Stromal cell of bone marrow (primary cell): Measurements from ENCODE around the gene EHD2.
"Not testable (repeated sequence)": the region's sequence is repeated elsewhere in the genome, so short reads cannot be mapped to it uniquely, and the experiment has no call there.

Experiments
- DNase-seq: peaks from one replicate; pipeline ENCODE4 v3.0.0-alpha.2; 2012; ENCODE audit warnings: low read depth

The EHD2 gene

DNA sequence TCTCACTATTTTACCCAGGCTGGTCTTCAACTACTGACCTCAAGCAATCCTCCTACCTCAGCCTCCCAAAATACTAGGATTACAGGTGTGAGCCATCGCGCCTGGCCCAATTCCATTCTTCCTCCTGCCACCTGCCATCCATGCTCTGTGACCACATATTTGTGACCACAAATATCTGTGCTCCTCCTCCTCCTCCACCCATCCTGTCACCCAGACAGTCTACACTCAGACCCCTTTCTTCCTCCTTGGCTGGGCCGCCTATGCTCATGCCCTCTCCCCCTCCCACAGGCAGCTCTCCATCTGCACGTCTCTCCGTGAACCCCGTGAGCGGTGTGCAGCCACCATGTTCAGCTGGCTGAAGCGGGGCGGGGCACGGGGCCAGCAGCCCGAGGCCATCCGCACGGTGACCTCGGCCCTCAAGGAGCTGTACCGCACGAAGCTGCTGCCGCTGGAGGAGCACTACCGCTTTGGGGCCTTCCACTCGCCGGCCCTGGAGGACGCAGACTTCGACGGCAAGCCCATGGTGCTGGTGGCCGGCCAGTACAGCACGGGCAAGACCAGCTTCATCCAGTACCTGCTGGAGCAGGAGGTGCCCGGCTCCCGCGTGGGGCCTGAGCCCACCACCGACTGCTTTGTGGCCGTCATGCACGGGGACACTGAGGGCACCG lies 3.2 kb downstream of the EHD2 start:
- DNase-seq: no peak

GRCh38 chr19:47718415-47719046 lies 5.3 kb downstream of the EHD2 start:
- DNase-seq: not testable (repeated sequence)

DNA sequence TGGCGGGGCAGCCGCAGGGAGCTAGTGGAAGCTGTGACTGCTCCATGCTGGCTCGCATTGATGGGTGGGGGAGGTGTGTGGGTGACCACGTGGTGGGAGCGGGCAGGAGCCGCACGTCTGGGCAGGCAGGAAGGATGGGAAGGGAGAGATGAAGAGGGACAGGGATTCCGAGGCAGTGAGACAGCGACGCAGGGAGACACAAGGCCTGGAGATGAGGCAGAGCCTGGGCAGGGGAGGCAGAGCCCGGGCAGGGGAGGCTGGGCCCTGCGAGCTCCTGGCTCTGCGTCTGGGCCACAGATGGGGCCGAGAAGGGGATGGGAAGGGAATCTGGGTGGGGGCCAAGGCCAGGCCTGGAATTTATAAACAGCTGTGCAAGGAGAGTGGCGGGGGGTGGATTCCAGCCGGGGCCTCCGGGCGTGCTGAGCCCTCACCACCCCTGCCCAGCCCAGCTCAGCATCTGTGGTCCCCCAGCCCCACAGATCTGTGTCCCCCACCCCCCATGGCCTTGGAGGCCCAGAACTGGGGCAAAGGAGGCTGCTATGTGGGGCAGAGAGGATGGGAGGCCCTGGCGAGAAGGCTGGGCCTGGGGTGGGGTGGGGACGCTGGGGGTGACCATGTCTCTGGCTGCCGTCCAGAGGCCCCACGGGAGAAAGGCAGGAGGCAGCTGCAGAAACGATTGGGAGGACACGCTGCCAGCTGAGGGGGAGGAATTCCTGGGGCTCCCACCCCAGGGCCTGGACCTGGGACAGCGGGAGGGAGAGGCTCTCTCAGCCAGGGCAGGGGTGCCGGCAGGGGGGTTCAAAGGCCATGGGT lies 6.0 kb downstream of the EHD2 start:
- peak; percentile 91 for DNase-seq

- no peak for DNase-seq
Observed at GRCh38 chr19:47720669-47721422, 7.6 kb downstream of the EHD2 start.

GRCh38 chr19:47723581-47723940 lies 10.3 kb downstream of the EHD2 start:
- peak; percentile 80 for DNase-seq

DNA sequence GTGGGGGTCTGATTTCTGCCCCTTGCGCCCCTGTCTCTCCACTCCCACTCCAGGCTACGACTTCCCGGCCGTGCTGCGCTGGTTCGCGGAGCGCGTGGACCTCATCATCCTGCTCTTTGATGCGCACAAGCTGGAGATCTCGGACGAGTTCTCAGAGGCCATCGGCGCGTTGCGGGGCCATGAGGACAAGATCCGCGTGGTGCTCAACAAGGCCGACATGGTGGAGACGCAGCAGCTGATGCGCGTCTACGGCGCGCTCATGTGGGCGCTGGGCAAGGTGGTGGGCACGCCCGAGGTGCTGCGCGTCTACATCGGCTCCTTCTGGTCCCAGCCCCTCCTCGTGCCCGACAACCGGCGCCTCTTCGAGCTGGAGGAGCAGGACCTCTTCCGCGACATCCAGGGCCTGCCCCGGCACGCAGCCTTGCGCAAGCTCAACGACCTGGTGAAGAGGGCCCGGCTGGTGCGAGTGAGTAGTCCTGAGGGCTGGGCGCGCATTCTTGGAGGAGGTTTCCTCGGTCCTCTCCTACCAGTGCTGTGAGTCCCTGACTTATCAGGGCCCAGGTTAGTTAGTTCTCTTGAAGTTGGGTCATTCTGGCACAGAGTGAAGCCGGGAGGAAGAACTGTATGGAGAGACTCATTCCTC lies 12.7 kb downstream of the EHD2 start:
- no peak for DNase-seq

DNA sequence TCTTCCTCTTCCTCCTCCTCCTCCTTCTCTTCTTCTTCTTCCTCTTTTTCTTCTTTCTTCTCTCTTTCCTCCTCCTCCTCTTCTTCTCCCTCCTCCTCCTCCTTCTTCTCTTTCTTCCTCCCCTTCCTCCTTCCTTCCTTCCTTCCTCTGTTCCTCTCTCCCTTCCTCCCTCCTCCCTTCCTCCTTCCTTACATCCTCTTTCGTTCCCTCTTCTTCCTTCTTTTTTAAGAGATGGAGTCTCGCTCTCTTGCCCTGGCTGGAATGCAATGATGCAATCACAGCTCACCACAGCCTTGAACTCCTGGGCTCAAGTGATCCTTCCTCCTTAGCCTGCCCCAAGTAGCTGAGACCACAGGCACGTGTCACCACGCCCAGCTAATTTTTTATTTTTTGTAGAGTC lies 13.2 kb downstream of the EHD2 start:
- peak; percentile 62 for DNase-seq

DNA sequence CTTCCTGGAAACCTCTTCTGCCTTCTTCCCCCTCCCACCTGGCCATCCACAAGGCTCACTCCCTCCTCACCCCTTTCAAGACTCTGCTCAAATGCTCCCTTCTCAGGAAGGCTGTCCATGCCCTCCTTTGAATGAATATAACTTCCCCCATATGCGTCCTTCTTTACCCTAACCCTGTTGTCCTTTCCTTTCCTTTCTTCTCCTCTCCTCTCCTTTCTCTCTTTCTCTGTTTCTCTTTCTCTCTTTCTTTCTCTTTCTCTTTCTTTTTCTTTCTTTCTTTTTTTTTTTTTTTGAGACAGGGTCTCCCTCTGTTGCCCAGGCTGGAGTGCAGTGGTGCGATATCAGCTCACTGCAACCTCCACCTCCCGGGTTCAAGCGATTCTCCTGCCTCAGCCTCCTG lies 15.1 kb downstream of the EHD2 start:
- DNase-seq: not testable (repeated sequence)

DNA sequence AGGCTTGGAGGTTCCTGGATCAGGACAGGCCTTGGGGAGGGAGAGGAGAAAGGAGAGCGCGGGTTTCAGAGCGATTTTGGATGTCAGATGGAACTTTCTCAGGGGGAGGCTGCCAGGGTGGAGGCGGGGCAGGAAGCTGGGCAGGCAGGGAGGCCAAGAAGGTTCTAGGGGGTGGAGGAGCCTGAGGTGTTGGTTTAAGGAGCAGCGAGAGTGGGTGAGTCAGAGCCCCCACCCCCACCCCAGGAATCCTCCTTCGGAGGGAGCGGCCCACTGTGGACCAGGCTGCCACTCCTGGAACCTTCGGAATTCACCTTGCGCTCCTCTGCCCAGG lies 16.2 kb downstream of the EHD2 start:
- DNase-seq: no peak

GRCh38 chr19:47729799-47730520 lies 16.7 kb downstream of the EHD2 start:
- DNase-seq: no peak

DNA sequence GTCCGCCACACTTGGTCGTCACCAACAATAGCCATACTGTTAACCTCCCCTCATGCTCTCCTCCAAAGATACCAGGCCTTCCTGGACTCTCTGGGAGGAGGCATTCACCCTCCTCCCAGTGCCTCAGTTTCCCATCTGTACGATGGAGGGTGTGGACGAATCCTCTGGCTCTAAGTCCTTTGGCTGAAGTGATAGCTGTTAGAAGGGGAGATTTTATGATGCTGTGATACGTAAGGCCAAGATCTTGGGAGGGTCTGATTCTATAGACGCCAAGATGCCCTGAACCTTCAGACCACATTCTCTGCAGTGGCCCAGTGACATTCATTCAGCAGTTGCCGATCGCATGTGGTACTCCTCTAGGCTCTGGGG lies 17.3 kb downstream of the EHD2 start:
- DNase-seq: no peak

GRCh38 chr19:47730910-47731309 lies 17.7 kb downstream of the EHD2 start:
- DNase-seq: no peak

DNA sequence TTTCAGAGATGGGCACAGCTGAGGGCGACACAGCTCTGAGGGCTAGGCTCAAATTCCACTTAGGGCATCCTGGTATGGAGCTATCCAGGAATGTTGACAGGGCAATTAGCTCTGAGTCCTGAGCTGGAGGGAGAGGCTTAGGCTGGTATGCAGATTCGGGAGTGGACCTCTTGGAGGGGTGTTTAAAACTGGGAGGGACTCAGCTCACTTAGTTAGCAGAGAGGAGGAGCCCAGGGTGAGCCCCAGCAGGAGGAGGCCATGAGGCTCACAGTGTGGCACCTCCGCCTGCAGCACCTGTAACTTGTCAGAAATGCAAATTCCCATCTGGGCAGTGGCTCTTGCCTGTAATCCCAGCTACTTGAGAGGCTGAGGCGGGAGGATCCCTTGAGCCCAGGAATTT lies 21.9 kb downstream of the EHD2 start:
- DNase-seq: no peak

- DNase-seq: no peak
Observed at GRCh38 chr19:47740866-47741519, 27.8 kb downstream of the EHD2 start.

- DNase-seq: no peak
Observed at GRCh38 chr19:47741544-47742140, 28.4 kb downstream of the EHD2 start.

DNA sequence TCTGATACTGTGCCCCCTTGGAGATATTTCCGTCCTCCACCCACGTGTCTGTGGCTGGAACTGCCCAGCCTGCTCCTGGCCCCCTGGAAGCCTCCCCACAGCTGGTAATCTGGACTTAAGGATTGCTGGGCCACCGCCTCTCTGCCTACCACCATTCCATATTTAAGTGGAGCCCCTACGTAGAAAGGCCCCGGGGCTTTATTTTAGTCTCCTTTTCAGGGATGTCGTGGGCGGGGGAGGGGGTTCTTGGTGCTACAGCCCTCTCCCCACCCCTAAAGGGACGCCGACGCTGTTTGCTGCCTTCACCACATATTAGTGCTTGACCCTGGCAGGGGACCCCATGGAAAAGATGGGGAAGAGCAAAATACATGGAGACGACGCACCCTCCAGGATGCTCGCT lies 29.4 kb downstream of the EHD2 start:
- no peak for DNase-seq

- peak; percentile 90 for DNase-seq
Observed at GRCh38 chr19:47745010-47745901, 32.0 kb downstream of the EHD2 start, which contains the start of gene NOP53. TSS of gene NOP53 (plus strand) at chr19:47745546. CDS start at chr19:47745560, 14 bp downstream.

DNA sequence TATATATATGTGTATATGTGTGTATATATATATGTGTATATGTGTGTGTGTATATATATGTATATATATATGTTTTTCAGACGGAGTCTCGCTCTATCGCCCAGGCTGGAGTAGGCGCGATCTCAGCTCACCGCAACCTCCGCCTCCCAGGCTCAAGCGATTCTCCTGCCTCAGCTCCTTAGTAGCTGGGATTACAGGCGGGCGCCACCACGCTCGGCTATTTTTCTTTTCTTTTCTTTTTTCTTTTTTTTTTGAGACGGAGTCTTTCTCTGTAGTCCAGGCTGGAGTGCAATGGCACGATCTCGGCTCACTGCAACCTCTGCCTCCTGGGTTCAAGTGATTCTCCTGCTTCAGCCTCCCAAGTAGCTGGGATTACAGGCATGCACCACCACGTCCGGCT lies 32.9 kb downstream of the EHD2 start:
- DNase-seq: not testable (repeated sequence)

DNA sequence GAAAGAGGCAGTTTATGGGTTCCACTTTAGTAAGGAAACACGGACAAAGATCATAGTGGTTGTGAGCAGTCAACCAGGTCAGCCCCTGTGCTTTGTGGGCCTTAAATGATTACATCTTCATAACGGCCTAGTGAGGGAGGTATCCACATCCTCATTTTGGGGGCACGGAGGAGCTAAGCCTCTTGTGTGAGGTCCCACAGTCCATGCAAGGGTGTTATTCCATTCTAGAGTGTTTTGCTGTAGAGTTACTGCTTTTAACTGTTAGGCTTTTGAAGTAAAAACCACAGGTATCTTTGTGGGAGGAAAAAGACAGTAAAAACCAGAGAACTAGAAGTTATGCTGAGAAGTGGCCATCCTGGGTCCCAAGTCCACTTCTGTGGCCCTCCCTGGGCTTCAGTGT lies 36.1 kb downstream of the EHD2 start:
- no peak for DNase-seq
